GM18520 (cell line): Measurements from ENCODE around the gene CPB2.

ENCODE experiments used
- ATAC-seq: cut with Tn5 transposase; IDR thresholded peaks from one replicate; pipeline ENCODE4 v1.9.1; 2021; ENCODE audit not compliant: unreplicated experiment

The CPB2 gene

DNA sequence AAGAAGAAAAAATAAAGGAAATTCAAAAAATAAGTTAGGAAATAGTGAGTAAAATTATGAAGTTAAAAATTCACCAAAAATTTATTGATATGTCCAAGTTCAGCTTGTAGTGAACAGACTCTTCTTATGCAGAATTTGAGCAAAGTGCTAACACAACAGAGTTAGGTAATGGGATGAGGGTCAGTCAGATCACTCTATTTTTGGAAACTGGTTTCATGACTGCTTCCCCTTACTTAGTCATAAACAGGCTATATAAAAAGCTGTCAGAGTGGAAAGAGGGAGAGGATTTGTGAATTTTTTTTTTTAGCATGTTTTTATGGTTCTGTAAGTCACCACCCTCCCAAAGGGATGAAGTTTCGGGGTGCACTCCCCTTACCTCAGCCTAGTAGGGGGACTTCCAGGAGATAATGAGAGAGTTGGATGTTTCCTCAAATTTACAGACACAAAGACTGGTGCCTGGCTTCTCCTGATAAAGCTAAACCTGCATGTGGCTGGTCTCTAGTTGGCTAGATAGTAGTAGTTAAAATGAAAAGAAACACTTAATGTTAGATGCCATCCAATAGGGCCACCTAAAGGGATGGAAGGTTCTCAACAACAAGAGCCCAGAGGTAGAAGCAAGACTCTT, 4.5 kb downstream of the CPB2 start:
- ATAC-seq, result no peak

DNA sequence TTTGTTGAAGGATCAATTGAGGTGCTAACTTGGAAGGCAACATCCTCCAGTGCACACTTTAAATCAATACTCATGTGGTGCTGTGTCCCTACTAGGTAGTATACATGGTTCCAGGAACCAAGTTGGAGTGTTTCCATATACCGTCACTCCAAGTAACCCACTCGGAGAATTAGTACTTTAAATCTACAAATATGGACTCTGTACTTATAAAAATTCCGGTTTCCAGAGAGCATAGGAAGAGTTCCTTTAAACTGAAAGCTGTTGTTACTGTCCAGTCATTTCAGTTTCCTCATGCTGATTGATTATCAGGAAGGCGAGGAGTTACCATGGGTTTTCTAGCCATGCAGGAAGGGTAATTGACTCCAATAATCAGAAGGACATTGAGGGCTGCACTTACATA, 7.2 kb downstream of the CPB2 start:
- ATAC-seq, result no peak

DNA sequence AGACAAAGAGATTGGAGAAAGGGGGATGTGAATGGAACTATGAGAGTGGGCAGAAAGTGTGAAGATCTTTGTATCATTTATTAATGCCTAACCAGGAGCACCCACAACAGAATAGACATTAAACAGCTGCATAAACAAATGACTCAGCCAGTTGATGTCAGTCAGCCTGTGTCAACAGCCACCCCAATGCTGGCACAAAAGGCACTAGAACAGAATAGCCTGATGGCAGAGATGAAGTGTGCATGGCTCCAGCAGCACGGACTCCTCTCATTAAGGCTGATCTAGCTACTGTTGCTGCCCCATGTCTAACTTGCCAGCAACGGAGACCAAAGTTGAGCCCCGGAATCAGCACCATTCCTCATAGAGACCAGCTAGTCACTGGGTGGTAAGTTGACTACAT, 7.8 kb downstream of the CPB2 start:
- no peak for ATAC-seq

DNA sequence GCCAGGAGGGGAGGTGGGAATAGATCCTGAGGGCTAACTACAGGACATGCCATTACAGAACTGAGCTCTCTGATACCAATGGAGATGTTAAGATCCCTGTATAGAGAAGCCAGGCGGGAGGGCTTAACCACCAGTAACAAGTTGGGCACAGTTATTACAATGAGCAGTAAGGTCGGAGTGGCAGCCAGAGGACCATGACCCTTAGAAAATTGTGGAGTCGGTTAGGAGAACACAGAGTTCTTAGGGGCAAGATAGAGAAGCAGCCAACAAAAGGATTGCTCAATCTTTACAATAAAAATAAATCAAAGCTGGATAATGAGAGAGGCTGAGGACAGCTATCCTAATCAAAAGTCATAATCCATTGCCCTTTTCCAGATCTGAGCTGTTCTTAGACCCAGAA, 10.4 kb downstream of the CPB2 start:
- no peak for ATAC-seq

DNA sequence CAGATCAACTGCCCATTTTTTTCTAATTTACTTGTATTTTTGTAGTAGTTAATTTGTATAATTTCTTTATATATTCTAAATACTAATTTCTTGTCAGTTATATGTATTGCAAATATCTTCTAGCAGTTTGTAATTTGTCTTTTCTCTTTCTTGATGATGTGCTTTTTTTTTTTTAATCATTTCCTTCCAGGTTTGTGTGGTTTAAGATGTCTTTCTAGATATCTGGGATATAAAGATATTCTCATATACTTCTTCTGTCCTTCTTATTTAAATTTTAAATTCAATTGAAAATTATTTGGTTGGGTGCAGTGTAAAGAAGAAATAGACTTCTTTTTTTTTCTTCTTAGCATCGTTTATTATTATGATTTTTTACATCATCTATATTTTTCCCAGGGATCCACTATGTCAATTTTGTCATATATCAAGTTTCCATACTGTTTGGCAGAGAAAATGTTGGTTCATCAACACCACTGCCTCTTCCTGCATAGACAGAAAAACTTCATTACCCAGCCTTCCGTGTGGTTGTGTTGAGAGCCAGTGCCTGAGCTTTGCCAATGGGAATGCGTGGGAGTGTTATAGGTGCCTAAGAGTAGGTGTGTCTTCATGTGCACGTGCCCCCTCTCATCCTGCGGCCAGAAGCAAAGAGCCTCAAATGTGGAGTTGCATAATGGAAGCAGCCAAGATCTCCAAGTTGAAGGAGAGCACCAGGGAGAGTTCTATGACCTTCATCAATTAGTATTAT, 15.8 kb downstream of the CPB2 start:
- no peak for ATAC-seq

DNA sequence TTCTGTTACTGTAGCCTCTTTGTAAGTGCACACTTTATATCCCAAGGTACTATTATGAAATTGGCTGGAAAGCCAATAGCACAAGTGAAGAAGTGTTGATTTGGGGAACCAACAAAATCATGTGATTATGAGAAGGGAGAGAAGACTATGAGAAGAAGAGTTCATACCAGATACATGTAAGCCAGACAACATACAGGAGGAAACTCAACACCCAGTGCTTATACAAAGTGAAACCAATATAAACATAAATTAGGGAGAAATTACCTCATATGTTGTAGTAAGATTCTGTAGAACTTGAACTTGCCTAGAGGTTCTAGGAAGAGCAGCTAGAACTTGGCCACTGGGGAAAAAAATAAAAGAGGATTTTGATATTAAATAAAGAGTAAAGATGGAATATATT, 17.4 kb downstream of the CPB2 start:
- ATAC-seq, result no peak

DNA sequence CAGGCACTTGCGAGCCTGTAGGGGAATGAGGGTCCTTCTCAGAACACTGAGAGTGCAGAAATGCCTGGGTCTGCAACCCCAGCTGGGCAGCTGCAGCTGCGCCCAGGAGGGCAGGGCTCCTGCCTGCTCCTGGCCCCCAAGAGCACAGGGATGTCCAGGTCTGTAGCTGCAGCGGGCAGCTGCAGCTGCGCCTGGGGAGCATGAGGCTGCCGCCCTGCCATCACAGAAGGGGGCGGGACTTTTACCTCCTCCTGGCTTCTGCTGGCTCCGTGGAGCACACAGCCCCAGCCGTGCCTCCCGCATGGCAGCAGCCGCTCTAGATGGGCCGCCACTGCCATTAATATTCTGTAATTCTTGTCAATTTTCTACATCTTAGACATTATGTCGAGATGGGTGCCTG, 17.8 kb downstream of the CPB2 start:
- no peak for ATAC-seq

DNA sequence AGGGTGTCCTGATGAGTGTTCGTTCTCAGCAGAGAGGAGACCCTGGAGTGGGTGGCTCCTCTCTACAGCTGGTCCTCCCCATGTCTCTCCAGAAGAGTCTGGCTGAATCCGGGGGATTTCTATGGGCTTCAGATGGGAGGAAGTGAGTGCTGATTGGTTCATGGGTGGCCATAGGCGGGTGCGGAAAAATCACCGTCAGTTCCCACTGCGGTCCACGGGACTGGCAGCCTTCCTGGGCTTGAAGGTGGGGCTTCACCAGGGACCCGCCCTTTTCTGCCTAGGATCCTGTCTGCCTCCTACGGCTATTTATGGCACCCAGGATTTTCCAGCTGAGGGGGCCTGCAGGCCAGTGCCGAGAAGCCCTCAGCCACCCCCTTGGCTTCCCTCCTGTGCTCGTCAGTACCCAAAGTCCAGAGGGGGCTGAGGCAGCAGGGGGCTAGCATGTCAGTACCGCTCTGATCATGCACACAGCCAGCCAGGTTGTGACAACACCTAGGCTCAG, 18.4 kb downstream of the CPB2 start:
- no peak for ATAC-seq

DNA sequence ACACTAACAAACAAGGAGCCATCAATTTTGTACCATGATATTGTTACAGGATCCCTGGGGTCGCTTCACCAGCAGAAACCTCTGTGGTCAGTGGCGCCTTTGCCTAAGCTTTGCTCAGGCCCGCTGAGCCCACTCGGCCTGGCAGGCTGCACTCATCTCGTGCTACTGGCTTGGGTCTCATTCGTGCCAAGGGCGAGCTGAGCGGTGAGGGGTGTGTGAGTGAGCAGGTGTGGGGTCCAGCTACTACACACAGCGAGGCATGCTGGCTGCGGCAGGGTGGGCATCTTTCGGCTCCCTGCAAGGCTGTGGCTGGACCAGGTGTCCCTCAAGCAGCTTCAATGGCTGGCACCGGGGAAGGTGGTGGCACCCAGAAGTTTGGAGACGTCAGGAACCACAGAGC, 19.1 kb downstream of the CPB2 start:
- no peak for ATAC-seq

DNA sequence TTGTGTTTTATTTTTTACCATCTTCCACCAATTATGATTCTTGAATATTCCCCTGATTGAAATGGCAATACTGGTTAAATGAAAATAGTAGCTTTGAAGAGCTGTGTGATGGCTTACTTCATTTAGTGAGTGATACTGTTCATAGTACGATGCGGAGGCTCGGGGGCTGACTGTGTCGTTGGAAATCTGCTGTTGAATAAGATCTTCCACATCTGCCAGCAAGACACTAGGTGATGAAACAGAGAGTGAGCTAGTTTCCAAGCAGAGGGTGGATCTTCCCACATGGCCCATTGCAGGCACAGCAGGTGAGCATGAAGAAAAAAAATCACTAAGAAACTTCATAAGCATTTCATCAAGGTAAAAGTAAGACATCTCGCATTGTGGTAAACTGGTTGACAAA, 22.5 kb downstream of the CPB2 start:
- ATAC-seq, result no peak

DNA sequence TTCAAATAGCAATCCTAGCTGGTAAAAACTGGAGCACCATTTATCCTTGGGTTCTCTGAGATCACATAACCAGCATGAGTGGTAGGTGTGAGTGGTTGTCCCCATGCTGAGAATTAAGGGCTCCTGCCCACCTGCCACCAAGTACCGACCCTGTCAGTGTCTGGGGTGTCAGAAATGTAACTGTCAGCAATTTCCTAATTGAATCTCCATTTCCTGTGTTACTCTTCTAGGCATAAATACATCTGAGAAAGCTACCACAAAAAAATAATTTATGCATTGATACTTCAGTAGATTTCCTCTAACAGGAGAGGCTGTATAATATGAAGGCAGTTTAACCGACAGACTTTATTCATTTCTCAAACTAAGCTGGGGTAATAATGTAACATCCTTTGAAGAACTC, 25.1 kb downstream of the CPB2 start:
- ATAC-seq, result no peak

DNA sequence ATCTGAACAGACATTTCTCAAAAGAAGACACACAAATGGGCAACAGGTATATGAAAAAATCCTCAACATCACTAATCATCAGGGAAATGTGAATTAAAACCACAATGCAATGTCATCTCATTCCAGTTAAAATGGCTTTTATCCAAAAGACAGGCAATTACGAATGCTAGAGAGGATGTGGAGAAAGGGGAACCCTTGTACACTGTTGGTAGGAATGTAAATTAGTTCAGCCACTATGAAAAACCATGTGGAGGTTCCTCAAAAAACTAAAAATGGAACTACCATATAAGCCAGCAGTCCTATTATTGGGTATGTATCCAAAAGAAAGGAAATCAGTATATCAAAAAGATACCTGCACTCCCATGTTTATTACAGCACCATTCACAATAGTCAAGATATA, 27.6 kb downstream of the CPB2 start:
- no peak for ATAC-seq

DNA sequence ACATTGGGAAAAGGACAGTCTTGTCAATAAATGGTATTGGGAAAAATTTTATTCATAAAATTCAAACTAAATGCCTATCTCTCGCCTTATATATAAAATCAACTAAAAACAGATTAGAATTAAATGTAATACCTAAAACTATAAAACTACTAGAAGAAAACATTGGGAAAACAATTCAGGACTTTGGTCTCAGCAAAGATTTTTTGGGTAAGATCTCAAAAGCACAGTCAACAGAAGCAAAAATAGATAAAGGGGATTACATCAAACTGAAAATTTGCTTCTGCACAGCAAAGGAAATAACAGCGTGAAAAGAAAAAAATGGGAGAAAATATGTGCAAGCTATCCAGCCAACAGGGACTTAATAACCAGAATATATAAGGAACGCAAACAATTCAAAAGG, 28.0 kb downstream of the CPB2 start:
- no peak for ATAC-seq

DNA sequence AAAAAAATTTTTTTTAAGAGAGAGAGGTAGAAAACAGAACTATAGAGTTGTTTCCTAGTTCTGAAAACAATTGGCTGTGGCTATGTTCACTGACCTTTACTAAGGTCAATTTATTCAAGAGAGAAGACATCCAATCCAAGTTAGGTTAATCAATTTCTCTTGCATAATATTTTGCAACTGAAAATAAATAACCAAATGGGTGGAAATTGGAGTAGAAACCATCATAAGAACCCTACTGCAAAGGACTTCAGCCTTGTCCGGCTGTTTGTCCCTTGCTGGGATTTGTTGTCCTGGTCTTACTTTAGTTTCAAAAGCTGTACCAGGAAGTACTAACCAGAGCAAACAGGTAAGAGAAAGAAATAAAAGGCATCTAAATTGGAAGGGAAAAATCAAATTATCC, 29.0 kb downstream of the CPB2 start:
- ATAC-seq, result no peak

DNA sequence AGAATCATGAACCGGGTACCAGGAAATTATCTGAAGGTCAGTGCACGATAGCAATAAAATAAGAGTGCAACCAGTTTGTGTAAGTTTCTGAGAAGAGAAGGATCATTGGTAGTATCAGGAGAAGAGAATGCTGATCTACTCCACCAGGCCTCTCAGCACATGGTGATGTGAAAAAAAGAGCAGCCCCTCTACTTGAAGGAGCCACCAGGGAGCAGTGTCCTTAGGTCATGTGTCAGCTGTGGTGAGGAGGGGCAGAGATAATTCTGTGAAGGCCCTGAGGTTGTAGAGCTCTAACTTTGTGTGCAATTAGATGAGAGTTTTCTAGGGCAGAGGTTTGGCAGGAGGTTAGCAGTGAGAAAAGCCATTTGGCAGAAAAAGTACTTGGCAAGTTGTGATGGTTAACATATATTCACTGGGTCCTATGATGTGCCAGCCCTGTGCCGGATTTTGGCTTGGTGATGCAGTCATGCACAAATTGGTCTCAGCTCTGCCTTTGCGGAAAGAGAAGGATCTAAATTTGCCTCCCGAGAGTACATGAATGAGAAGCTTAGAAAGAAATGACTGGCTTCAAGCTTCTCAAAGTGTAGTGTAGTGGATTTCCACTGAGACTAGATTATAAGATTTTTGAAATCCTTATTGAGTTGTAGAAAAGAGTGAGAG, 33.1 kb downstream of the CPB2 start:
- ATAC-seq, result peak; percentile 85

DNA sequence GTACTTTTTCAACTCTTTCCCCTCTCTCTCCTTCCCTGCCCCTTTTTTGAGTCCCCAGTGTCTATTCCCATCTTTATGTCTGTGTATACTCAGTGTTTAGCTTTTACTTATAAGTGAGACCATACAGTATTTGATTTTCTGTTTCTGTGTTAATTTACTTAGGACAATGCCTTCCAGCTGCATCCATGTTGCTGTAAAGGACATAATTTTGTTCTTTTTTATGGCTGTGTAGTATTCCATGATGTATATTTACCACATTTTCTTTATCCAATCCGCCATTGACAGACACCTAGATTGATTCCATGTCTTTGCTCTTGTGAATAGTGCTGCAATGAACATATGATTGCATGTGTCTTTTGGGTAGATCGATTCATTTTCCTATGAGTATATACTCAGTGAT, 41.5 kb downstream of the CPB2 start:
- no peak for ATAC-seq

DNA sequence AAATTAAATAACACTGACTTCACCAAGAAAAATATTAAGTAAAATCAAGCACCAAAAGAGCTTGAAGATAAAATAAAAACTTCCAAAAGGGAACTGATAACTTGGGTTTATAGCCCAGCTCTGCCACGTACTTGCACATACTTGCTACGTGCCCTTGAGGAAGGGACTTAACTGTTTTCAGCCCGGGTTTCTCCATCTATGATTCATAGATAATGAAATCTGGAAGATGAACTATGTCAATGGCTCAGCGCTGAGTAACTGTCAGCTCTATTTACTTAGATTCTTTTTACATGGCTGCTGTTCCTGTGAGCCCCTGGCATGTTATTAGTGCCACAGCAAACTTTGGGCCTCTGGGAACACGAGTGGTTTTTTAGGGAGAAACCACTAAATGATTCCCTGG, 42.6 kb downstream of the CPB2 start:
- ATAC-seq, result no peak

DNA sequence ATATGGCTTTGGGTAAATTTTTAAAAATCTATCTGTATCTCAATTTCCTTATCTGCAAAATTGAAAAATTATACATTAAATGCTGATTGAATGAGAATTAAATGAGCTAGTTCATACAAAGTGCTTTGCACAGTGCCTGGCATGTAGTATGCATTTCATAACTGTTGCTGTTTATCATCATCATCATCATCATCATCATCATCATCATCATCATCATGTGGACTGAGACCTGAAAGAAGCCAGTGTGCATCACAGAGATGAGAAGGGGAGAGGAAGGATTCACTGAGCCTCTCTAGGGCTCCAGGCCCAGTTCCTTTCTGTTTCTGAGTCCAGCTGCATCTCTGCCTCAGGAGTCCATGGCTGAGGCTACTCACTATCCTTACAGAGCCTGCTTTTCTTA, 45.4 kb downstream of the CPB2 start:
- no peak for ATAC-seq

DNA sequence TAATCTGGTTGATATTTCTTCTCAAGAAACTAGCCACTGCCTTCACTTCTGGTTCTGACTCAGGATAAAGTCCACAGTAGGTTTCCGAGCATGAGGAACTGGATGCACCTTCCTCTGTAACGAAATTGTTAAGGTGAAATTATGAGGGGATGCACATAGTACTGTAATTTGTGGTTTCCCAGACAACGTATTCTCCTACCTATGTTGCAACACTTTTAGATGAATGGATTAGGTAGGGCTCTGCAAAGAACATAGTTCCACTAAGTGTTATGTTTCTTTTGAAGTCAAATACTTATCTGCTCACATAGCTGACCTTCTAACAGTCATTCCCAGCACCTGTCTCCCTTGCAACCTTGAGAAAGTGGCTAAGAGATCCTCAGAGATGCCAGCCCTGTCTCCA, 46.6 kb downstream of the CPB2 start:
- no peak for ATAC-seq

DNA sequence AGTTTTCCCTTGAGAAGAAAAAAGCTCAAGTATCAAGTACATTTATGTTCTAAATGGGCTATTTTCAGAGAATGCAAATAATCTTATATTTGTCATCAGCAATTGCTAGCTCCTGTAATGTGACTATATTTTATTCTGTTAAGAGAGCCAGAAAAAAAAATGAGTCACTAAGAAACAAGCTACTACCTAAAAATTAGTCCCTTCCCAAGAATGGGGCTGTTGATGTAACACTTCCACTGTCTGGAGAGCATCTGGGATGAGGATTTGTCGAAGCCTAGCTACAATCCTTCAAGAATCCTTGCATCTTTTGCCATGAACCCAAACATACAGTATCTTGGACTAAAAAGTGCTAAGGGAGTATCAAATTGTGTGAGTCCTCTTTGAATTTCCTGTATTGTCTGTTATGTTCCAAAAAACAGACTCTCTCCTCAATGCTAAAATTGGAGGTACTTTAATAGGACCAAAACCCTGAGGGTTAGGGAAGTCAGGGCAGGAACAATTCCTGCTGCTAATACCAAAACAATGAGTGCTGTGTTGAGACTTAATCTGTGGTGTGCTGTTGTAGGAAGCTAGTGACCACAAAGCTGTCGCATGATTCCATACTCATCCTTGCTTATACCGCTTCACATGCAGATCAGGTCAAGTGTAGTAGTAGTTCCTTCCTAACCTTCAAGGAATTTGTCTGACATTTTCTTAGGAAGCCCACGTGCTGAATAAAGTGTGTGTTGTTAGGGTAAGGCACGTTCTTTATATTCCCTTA, 47.4 kb downstream of the CPB2 start:
- no peak for ATAC-seq

DNA sequence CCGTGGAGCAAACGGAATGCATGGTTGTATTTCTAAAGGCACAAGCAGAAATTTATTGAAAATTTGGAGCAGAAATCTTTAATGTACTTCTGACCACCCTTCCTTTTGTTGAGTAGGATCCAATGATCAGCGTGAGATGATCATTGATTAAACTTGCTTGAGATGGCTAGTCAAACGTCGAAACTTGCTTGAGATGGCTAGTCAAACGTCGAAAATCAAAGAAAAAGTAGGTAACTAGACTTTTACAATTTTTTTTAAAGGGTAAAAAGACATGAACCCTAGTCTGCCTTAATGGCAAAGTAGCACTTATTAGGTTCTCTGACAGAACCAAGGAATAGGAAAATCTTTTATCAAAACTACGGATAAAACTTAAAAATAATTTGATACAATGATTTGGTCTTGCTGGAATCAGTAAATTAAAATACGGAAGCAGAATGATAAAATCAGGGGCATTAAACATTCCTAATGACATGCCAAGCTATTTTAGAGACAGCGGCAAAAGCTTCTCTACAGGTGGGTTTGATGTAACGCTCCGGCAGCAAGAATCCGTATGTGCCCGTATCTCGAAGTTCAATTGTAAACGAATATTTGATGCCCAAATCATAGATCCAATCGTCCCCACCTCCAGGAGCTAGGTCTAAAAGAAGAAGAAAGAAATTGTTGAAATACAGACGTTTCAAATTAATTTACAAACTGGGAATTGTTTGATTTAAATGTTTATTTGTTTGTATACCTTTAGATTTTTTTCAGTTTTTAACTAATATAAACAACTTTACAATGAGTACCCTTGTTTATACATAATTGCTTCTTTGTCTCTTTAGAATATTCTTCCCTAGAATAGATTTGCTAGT, 51.4 kb downstream of the CPB2 start:
- ATAC-seq, result no peak
